Epidermal melanocyte (primary cell): Measurements from ENCODE around the gene GEN1.
"Not testable (repeated sequence)": the region's sequence is repeated elsewhere in the genome, so short reads cannot be mapped to it uniquely, and the experiment has no call there.

Source experiments
- DNase-seq: peaks from one replicate; pipeline ENCODE4 v3.0.0; 2011; ENCODE audit warnings: low spot score; ENCODE audit not compliant: insufficient read length

GEN1 gene

GRCh38 chr2:17822445-17823117 lies 68.6 kb downstream of the GEN1 start:
- DNase-seq, result no peak

- not testable (repeated sequence) for DNase-seq
Measured at GRCh38 chr2:17823646-17824045, 69.7 kb downstream of the GEN1 start.

DNA sequence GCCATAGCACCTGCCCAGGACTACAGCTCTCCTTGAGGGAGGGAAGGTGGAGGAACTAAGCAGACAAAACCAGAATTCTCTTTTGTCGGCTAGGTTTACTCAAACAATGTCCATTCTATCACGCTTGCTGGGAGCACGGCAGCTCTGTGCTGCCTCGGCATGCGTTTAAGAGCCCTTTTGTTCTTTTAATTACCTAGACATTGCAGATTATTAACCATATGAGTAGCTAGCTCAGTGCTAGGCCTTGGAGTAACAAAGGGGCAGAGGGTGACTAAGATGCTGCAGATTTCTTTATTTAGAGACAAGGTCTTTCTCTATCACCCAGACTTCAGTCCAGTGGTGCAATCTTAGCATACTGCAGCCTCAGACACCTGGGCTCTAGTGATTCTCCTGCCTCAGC lies 73.4 kb downstream of the GEN1 start:
- DNase-seq, result no peak

GRCh38 chr2:17827785-17828184 lies 73.8 kb downstream of the GEN1 start:
- DNase-seq, result no peak

GRCh38 chr2:17830053-17831034 lies 76.4 kb downstream of the GEN1 start:
- peak; percentile 59 for DNase-seq

DNA sequence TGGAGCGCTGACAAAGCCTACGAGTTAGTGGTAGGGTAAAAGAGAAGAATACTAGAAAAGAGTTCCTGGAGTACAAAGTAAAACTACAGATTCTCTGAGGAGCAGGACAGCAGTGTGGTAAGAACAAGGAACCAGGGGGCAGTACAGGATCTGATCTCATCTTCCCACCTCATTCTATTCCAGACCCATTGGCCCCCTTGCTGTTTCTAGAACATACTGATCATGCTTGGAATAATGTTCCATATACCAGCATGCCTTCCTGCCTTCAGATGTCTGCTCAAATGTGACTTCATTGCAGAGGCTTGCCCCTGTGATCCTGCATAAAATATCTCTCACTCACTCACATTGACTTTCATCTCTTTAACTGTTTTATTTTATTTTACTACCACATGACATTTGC lies 81.6 kb downstream of the GEN1 start:
- no peak for DNase-seq
